ENCODE data around the gene RFK.
"Not testable (repeated sequence)": the region's sequence is repeated elsewhere in the genome, so short reads cannot be mapped to it uniquely, and the experiment has no call there.

RFK gene

GRCh38 chr9:76369583-76369982 lies 24.6 kb downstream of the RFK start:
- no peak for DNase-seq

- DNase-seq = no peak
Measured at GRCh38 chr9:76366275-76366674, 28.0 kb downstream of the RFK start.

GRCh38 chr9:76365028-76365427 lies 29.2 kb downstream of the RFK start:
- no peak for DNase-seq

- no peak for DNase-seq
Measured at GRCh38 chr9:76363032-76363395, 31.2 kb downstream of the RFK start.

- DNase-seq = not testable (repeated sequence)
Measured at GRCh38 chr9:76362332-76363031, 31.7 kb downstream of the RFK start.

GRCh38 chr9:76359766-76360165 lies 34.5 kb downstream of the RFK start:
- no peak for DNase-seq

DNA sequence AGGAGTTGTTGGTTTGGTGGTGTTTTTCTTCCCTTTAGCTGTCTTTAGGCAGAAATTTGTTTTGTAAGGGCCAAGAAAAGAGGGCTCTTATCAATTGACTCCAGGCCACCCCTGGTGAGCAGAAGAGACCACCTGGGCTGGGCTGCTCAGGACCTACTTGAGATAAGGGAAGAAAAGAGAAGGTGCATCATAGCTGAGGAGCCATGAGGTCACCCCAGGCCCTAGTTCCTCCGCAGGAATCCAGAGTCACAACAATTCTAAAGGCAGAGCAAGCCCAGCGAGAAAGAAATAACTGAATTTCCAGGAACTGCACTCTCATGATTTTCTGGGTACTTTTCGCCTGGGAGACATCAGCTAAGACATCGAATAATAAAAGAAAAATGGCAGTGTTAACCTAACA lies 34.9 kb downstream of the RFK start:
- DNase-seq = no peak

DNA sequence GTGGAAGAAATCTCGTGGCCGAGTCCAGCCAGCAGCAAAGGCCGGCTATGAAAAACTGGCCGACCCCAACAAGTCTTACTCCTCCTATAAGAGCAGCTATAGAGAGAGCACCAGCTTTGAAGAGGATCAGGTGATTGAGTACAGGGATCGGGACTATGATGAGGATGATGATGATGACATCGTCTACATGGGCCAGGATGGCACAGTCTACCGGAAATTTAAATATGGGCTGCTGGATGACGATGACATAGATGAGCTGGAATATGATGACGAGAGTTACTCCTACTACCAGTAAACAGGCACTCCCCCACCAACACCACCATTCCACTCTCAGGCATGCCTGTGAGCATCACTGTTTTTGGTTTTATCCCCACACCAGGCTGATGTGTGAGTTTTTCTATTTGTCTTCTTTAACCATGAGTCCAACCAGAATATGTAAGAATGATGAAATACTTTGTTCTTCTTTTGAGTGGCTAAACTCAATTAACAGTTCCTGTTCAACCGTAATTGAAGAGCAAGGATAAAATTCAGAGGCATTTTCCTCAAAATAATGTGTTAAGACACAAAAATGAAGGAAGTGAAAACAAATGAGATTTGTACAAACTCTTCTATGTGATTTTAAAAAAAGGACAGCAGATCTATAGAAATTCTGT lies 35.5 kb downstream of the RFK start:
- DNase-seq = no peak

DNA sequence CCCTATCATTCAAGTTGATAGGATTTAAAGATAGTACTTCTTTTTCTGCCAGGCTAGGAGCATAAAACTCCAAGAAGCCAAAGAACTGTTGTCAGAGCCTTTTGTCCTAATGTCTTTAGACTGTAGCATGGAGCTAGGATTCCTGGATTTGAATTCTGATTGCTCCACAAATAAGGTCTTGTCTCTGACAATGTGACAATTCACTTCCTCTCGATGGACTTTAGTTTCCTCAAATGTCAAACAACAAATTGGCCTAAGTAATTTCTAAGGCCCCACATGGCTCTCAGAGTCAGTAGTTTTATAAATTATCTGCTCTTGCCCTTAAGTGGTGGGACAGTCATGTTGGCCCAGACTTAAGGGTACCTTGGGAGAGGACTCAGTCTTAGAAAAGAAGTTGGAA lies 36.7 kb downstream of the RFK start:
- no peak for DNase-seq

DNA sequence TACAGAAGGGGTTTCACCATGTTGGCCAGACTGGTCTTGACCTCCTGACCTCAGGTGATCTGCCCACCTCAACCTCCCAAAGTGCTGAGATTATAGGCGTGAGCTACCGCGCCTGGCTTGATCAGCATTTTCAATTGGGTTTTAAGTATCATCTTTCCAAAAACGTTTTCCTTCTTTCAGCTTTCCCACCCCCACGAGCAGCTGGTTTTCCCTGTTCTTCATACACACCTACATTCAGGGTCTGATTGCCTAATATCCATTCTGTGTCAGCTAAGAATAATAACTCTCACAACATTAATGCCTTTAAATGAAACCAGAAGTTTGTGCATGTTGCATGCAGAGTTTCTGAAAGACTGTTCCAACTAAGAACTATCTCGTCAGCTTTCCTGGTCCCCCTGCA lies 38.3 kb downstream of the RFK start:
- no peak for DNase-seq

GRCh38 chr9:76354221-76354620 lies 40.0 kb downstream of the RFK start:
- DNase-seq = no peak

- DNase-seq = no peak
Measured at GRCh38 chr9:76353280-76353679, 40.9 kb downstream of the RFK start.

DNA sequence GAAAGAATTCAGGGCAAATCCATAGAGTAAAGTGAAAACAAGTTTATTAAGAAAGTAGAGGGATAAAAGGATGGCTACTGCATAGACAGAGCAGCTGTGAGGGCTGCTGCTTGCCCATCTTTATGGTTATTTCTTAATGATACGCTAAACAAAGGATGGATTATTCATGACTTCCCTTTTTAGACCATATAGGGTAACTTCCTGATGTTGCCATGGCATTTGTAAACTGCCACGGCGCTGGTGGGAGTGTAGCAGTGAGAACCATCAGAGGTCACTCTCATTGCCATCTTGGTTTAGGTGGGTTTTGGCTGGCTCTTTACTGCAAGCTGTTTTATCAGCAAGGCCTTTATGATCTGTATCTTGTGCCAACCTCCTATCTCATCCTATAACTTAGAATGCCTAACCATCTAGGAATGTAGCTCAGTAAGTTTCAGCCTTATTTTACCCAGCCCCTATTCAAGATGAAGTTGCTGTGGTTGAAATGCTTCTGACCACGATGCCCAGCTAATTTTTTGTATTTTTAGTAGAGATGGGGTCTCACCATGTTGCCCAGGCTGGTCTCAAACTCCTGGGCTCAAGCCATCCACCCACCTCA lies 42.1 kb downstream of the RFK start:
- DNase-seq = no peak

DNA sequence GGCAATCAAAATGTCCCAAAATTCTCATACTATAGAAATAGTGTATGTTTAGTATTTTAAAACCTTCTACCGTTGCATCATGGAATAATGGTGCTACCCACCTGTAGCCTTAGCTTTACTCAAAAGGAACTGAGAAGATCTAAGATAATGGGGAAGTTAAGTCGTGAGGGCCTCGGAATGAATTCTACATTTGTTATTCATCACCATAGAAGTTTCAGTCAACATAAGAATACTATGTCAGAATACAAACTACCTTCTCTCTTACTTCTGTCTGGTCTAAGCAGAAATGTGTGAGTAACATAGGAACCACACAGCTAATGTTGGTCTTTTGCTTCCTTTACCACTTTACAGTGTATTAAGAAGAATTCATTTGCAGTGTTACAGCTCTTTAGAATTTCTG lies 43.2 kb downstream of the RFK start:
- no peak for DNase-seq

DNA sequence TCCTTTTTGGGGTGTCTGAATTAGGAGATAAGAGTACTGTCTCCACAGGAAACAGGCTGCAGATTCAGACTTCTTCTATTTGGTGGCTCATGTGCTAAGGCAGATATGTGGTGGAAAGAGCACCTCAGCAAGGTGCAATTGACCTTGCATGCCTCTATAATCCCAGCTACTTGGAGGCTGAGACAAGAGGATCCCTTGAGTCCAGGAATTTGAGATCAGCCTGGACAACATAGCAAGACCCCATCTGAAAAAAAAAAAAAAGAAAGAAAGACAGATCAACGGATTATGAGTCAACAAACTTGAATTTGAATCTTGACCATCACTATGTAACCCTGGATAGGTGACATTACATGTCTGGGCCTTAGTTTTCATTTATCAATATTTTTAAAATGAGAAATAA lies 44.4 kb downstream of the RFK start:
- no peak for DNase-seq

DNA sequence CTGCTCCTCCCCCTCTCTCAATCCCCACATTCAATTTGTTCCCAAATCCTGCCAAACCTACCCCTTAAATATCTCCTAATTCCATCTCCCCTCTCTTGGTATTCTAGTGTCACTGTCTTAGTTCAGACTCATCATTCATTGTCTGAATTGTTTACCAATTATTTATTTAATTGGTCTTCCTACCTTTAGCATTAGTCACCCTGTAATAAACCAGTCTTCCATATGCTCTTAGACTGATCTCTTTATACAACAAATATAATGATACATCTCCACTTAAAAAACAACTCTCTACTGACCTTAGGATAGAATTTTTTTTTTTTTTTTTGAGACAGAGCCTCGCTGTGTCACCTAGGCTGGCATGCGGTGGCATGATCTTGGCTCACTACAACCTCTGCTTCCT lies 51.4 kb downstream of the RFK start:
- no peak for DNase-seq

- DNase-seq = no peak
Measured at GRCh38 chr9:76342201-76342600, 52.0 kb downstream of the RFK start.

- DNase-seq = no peak
Measured at GRCh38 chr9:76341616-76342015, 52.6 kb downstream of the RFK start.

DNA sequence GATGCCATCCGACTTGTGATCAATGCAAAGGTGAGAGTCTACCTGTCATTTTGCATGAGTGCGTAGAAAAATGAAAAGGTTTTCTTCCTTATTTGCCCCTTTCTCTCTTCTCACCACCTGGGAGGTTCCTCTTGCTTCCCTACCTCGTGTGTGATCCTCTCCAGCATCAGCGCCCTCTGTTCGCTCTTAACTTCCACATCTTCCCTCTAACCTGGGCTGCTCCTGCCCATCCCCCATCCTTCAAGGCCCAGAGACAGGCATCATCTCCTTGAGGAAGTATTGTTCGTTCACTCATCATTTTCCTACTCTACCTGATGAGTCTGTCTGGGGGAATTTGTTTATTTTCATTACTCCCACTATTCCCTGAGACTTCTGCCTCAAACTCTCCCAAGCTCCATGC lies 55.8 kb downstream of the RFK start:
- DNase-seq = no peak

GRCh38 chr9:76336027-76336426 lies 58.2 kb downstream of the RFK start:
- DNase-seq = no peak
